CD4-positive, alpha-beta T cell treated with Interleukin-2 at 100 ng/mL for 4 hours (primary cell): ENCODE measurements around the gene ADGRE2.

Experiments
- DNase-seq: peaks from one replicate; pipeline ENCODE4 v3.0.0-alpha.2; 2020; ENCODE audit warnings: low spot score

The ADGRE2 gene

DNA sequence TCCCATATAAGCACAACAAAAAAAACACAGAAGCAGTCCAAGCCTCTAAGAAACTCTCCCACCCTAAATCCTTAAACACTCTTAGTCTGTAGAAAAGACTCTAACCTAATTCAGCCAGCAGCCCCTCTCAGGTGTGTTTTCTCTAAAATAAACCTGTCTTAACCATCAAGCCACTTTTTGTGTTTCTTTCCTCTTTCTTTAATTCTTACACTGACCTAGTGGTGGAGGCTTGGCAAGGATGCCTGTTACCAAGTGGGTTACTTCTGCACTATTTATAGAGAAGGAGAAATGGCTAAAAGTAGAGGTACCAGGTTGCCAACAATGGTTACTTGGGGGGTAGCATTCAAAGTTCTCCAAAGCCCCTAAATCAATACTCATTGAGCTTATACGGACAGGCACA, 44.8 kb downstream of the ADGRE2 start:
- no peak for DNase-seq

DNA sequence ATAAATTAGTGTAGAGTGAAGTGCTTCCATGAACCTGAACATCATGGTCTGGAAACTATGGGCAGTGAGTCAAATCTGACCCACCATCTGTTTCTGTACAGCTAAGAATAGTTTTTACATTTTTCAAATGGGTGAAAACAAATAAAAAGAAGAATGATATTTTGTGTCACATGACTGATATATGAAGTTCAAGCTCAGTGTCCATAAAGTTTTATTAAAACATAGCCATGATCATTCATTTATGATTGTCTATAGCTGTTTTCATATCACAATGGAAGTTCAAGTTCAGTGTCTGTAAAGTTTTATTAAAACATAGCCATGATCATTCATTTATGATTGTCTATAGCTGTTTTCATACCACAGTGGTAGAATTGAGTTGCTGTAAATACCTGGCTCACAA, 45.9 kb downstream of the ADGRE2 start:
- DNase-seq: no peak

- DNase-seq: no peak
Observed at GRCh38 chr19:14731200-14731599, 47.2 kb downstream of the ADGRE2 start.

GRCh38 chr19:14728595-14728994, 49.8 kb downstream of the ADGRE2 start:
- no peak for DNase-seq

- no peak for DNase-seq
Observed at GRCh38 chr19:14722127-14722526, 56.2 kb downstream of the ADGRE2 start.

DNA sequence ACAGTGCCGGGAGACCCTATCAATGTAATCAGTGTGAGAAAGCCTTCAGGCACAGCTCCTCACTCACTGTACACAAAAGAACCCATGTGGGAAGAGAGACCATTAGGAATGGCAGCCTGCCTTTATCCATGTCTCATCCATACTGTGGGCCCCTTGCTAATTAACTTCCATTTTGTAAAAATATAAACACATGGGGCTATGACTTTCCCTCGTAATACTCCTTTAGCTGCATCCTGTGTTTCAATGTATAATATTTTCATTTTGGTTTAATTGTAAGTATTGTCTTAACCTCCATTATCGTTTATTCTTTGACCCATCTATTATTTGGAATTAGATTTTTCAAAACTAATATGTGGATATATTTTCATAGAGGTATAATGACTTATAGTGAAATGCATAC, 59.2 kb downstream of the ADGRE2 start:
- DNase-seq: no peak

DNA sequence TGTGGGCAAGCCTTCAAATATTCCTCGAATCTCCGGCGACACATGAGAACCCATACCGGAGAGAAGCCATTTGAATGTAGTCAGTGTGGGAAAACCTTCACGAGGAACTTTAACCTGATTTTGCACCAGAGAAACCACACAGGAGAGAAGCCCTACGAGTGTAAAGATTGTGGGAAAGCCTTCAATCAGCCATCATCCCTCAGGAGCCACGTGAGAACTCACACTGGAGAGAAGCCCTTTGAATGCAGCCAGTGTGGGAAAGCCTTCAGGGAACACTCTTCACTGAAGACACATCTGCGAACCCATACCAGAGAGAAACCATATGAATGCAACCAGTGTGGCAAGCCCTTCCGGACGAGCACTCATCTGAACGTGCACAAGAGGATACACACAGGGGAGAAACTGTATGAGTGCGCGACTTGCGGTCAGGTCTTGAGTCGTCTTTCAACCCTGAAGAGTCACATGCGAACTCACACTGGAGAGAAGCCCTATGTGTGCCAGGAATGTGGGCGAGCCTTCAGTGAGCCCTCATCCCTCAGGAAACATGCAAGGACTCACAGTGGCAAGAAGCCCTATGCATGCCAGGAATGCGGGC, 59.7 kb downstream of the ADGRE2 start:
- no peak for DNase-seq

DNA sequence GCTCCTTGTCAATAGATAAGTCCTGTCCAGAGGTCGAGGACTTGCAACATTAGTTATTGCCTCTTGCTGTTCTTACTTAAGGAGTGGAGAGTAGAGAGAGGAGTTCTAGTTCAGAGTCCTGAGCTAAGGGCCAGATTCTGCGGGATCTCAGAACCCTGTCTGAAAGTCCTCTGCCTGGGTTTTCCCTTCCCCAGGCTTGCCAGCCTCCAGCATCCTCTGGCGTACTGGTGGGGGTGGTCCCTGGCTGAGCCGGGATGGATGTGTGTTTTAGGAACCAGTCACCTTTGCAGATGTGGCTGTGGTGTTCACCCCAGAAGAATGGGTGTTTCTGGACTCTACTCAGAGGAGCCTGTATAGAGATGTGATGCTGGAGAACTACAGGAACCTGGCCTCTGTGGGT, 62.5 kb downstream of the ADGRE2 start:
- DNase-seq: no peak

DNA sequence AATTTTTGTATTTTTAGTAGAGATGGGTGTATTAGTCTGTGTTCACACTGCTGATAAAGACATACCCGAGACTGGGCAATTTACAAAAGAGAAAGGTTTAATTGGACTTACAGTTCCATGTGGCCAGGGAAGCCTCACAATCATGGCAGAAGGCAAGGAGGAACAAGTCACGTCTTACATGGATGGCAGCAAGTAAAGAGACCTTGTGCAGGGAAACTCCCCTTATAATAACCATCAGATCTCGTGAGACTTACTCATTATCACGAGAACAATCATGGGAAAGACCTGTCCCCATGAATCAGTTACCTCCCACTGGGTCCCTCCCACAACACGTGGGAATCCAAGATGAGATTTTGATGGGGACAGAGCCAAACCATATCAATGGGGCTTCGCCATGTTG, 73.9 kb downstream of the ADGRE2 start:
- no peak for DNase-seq

DNA sequence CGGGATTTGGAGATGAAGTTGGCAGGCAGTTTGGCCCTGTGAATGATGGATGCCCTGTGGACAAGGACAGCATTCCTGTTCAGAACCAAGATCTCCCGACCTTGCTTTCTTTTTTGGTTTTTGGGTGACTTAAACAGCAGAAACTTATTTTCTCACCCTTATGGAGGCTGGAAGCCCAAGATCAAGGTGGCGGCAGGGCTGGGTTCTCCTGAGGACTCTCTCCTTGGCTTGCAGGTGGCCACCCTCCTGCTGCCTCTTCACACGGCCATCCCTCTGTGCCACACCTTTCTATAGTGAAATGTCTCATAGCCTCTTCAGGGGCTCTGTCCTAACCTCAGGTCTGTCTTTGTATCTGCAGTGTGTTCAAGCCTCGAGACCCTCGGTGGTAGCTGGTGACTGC, 74.5 kb downstream of the ADGRE2 start:
- no peak for DNase-seq

DNA sequence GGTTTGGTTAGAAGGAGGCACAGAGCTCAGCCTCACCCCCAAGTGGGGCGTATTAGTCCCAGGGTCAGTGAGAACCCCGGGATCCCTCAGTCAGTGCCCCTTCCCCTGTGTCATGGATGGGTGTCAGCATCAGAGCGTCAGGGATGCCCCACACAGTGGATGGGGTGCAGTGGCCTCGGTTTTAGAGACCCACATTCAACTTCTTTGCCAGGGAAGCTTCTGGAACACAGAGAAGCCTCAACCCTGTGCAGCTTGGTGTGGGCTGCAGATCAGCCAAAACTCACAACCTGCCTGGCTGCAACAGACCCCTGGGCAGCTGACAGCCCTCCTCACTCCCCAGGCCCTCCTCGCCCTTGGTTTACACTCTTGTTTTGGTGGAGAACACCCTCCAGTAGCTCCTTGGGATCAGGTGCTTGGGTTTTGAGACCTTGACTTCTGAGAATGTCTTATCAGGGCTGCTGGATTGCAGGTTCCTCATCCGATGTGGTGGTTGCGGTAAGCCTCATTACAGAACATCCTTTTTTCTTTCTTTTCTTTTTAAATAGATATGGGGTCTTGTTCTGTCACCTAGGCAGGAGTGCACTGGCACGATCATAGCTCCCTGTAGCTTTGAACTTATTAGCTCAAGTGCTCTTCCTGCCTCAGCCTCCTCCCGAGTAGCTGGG, 77.5 kb downstream of the ADGRE2 start:
- no peak for DNase-seq

DNA sequence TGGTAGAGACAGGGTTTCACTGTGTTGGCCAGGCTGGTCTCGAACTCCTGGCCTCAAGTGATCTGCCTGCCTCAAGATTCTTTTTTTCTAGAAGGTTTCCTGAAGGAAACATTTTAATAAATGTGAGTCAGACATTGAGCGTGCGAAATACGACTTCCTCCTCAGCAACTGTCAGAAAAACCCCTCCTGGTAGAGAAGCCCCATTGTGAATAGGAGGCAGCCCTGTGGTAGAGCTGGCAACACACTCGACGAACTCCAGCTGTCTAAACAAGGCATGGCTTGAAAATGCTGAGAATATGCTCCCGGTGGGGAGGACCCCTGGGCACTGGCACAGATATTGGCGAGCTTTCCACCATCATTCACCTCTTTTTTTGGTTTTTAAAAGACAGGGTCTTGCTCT, 78.7 kb downstream of the ADGRE2 start:
- no peak for DNase-seq

- DNase-seq: no peak
Observed at GRCh38 chr19:14695471-14695870, 82.9 kb downstream of the ADGRE2 start.

DNA sequence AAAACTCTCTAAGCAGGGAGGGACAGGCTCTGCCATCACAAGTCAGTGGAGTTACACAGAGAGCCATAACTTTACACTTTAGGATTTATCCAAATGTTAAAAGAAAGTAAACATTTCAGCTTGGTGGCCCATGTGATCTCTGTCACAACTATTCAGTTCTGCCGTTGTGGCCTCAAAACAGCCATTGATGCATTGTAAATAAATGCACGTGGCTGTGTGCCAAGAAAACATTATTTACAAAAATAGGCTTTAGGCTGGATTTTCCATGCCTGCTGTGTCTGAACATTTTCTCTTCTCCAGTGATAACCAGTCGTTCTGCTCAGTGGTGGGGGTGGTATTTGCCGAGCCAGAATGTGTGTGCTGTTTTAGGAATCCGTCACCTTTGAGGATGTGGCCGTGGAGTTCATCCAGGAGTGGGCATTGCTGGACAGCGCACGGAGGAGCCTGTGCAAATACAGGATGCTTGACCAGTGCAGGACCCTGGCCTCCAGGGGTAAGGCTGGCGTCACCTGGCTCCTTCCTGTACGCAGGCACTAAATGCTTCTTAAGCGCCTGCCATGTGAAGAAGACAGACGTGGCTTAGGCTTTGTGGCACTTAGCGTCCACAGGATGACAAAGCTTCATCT, 83.6 kb downstream of the ADGRE2 start:
- DNase-seq: no peak

GRCh38 chr19:14689598-14690503, 88.5 kb downstream of the ADGRE2 start, which contains the start of gene ZNF333:
ZNF333 (plus strand) TSS chr19:14690048; CDS start chr19:14693492, 3,444 bp downstream.
- peak; percentile 96 for DNase-seq

- DNase-seq: peak; percentile 40
Observed at GRCh38 chr19:14686411-14686810, 91.9 kb downstream of the ADGRE2 start.

DNA sequence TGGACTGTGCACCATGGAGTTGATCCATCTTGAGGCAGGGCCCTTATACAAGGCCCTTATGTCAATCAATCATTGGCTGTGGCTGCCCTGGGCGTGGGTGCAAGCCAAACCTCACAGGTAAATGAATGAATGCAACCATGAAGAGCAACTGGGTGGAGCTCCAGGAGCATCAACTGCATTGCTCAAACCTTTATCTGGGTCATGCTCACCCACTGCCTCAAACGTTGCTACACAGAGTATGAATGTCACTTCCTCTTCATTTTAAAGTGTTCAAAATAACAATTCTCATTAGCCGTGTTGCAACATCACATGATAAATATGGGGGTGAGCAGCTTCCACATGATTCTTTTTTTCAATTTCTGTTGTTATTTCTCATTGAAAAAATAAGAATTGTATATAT, 94.9 kb downstream of the ADGRE2 start:
- DNase-seq: no peak
